AG09309 (cell line): ENCODE data around the gene GPR153.

Source experiments
- DNase-seq: peaks from one replicate; pipeline ENCODE4 v3.0.0-alpha.2; 2010; ENCODE audit warnings: low read depth
- H3K4me3 ChIP-seq: 2 replicates; pipeline ENCODE4 v1.5.1; 2011; ENCODE audit warnings: mild to moderate bottlenecking, low read depth, low read length, moderate library complexity; ENCODE audit not compliant: control insufficient read depth
- TF ChIP-seq, protein P1 (sequence below): IDR thresholded peaks from 2 replicates; pipeline ENCODE4 v1.5.1; 2011; ENCODE audit warnings: mild to moderate bottlenecking, low read depth, low read length, inconsistent platforms; ENCODE audit not compliant: insufficient read depth, control insufficient read depth; ENCODE audit errors: missing control alignments

GPR153 gene

DNA sequence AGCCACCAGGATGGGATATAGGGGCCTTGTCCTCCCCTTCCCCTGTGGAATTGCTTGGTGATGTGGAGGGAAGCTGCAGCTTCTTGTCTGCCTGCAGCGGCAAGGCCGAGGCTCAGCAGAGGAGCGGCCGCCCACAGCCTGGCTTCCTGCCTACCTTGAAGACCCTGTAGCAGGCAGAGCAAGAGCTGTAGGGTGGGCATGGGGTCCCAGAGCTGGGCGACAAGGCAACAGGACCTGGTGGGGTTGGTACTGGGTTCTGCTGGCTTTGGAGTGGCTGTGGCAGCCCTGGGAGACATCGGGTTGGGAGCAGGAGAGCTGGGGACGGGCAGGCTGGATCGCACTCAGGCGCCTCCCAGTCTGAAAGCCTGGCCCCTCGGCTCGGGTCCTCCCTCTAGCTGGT is 5.7 kb upstream of the GPR153 start:
- no peak overlapping the region for H3K4me3 ChIP-seq
- TF ChIP-seq, protein P1, sequence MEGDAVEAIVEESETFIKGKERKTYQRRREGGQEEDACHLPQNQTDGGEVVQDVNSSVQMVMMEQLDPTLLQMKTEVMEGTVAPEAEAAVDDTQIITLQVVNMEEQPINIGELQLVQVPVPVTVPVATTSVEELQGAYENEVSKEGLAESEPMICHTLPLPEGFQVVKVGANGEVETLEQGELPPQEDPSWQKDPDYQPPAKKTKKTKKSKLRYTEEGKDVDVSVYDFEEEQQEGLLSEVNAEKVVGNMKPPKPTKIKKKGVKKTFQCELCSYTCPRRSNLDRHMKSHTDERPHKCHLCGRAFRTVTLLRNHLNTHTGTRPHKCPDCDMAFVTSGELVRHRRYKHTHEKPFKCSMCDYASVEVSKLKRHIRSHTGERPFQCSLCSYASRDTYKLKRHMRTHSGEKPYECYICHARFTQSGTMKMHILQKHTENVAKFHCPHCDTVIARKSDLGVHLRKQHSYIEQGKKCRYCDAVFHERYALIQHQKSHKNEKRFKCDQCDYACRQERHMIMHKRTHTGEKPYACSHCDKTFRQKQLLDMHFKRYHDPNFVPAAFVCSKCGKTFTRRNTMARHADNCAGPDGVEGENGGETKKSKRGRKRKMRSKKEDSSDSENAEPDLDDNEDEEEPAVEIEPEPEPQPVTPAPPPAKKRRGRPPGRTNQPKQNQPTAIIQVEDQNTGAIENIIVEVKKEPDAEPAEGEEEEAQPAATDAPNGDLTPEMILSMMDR = no peak
- DNase-seq = no peak

DNA sequence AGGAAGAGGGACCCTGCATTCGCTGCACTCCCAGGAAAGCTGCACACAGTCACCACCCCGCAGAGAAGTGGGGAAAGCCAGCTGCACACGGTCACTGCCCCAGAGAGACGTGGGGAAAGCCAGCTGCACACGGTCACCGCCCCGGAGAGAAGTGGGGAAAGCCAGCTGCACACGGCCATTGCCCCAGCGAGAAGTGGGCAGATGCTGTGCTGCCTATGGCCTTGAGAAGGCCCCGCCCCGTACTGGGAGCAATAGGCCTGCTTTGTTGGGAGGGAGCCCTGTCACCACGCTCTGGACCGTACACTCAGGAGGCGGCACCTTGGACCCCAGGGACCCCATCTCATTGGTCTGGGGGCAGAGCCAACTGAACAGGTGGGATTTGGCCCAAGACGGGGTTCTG is 4.3 kb upstream of the GPR153 start:
- no peak for DNase-seq
- TF ChIP-seq, protein P1 = no peak
- no peak overlapping the region for H3K4me3 ChIP-seq

DNA sequence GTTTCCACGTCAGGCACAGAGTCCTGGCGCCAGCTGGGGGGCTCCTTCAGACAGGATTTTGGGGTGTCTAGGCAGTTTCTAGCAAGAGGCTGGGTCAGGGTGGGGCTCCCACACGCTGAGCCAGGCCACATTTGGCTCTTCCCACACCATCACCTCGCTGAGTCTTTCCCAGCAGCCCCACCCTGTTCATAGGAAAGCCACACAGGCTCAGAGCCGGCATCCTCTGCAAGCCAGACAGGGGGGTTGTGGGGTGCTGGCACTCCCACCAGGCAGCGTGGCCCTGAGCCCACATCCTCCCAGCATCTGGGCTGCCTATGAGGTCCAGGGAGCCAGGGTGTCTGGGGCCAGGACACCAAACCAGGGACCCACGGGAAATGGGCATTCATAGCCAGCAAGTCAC is 2.8 kb upstream of the GPR153 start:
- no peak overlapping the region for H3K4me3 ChIP-seq
- TF ChIP-seq, protein P1 = no peak
- DNase-seq = no peak

DNA sequence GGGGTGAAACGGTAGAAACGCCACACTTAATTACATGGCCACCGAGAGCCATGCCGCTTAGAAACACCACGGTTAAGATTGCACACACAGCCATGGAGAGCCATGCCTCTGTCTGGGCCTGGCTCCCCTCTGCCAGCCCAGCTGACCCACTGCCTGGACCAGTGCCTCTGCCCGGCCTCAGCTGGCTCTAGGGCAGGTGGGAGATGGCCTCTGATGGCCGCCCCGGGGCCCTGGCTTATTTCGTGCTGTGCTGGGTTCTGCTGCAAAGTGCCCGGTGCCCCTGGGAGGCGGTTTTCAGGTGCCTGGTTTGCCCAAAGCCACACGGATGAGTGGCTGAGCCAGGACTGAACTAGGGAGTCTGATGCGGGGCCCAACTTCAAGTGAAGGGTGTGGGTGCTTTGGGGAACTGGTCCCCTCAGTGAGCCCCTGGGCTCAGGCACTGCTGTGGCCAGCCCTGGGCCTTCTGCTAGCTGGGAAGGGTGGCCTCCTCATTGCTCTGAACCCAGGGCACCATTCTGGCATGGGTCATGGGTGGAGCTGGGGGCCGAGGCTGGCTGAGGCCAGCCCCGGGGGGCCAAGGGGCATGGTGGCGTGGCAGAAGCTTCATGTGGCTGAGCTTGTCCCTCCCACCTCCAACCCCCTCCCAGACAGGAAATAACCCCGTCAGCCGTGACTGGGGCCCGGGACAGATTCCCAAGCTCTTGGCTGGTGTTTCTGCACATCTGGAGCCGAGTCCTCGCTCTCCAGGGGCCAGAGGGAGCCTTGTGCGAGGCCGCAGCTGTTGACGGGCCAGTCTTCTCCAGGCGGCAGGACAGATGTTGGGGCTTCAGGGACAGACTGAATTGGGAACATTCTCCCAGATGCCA is 1.9 kb upstream of the GPR153 start:
- no peak overlapping the region for H3K4me3 ChIP-seq
- TF ChIP-seq, protein P1 = no peak
- DNase-seq = no peak

DNA sequence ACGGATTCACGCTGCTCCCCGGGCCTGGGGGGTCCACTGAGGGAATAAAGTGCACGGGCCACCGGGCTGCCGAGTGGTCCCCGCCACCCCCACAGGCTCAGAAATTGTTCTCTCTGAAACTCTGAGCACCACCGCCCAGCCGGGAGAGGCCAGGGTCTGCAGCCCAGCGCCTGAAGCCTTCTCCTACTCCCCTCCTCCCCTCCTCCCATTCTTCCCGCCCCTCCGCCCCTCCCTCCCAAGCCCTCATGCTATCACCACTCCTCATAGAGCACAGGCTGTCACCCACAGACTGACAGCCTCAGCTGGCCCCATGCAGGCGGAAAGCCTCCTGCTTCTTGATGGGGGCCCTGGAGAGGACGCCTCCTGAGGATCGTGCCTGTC is 707 bp upstream of the GPR153 start:
- DNase-seq = no peak
- H3K4me3 ChIP-seq = peak overlapping the region; percentile 36
- TF ChIP-seq, protein P1 = no peak

DNA sequence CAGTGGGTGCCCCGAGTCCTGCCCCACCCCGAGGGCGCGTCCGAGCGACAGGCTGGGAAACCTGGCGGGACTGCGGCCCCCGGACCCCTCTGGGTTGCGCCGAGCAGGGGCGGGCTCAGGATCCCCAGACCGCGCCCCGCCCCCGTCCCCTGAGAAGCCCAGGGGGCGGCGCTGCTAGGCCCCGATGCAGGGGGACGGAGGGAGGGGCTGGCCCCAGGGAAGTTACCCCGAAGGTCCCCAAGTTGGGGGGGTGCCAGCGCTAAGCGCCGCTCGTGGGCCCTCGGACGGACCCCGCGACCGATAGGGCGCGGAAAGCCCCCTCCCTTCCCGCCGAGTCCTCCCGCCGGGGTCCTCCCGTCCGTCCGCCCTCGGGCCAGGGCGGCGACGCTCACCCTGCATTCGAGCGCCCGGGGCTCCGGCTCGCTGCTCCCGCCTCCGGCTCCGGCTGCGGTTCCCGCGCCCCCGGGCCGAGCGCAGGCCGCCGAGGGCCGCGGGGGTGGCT is 414 bp downstream of the GPR153 start:
- DNase-seq = no peak
- TF ChIP-seq, protein P1 = no peak
- peak overlapping the region; percentile 57 for H3K4me3 ChIP-seq
